Peyer's patch (tissue), 4 donors: ENCODE measurements around the gene MARCHF11.

Experiments used
- POLR2A ChIP-seq, 2 donors: fragments of 450-650 bp; IDR thresholded peaks; one replicate each; pipeline ENCODE4 v1.5.1; 2017; ENCODE audit warnings: antibody characterized with exemption in 2 of 2, mild to moderate bottlenecking in 2 of 2, moderate library complexity in 2 of 2
- TF ChIP-seq, protein P1 (sequence below), 6 experiments: fragments of 450-650 bp in 4 of 6; fragments of 200-600 bp in 2 of 6; sonication (generic) in 1 of 6; IDR thresholded peaks; one replicate each; pipeline ENCODE4 v1.5.1; 2017 to 2019; ENCODE audit warnings: antibody characterized with exemption in 6 of 6, mild to moderate bottlenecking in 3 of 6, moderate library complexity in 1 of 6

DNA sequence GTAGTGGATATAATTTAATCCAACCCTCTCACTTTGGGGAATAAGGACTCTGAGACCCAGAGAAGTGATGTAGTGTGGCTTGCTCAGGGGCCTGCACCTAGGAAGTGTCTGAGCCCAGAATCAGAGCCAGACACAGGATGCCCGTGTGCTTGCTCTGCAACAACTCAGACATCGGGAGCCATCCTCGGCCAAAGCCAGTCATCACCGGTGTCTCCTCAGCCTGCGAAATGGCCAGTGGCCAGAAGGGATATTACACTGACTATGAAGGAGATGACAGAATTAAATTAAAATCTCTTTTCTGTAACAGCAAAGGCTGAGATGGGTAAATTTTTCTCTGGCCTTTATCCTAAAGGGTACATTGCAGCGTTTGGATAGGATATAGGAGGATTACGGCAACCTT lies 102.9 kb downstream of the MARCHF11 start:
- TF ChIP-seq, protein P1, sequence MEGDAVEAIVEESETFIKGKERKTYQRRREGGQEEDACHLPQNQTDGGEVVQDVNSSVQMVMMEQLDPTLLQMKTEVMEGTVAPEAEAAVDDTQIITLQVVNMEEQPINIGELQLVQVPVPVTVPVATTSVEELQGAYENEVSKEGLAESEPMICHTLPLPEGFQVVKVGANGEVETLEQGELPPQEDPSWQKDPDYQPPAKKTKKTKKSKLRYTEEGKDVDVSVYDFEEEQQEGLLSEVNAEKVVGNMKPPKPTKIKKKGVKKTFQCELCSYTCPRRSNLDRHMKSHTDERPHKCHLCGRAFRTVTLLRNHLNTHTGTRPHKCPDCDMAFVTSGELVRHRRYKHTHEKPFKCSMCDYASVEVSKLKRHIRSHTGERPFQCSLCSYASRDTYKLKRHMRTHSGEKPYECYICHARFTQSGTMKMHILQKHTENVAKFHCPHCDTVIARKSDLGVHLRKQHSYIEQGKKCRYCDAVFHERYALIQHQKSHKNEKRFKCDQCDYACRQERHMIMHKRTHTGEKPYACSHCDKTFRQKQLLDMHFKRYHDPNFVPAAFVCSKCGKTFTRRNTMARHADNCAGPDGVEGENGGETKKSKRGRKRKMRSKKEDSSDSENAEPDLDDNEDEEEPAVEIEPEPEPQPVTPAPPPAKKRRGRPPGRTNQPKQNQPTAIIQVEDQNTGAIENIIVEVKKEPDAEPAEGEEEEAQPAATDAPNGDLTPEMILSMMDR (IDR thresholded peaks at IDR 0.05) = no peak
- TF ChIP-seq POLR2A (IDR thresholded peaks at IDR 0.05) = no peak
